Right cardiac atrium (tissue), 5 donors: Measurements from ENCODE around the gene UBE3D. TPM values are rescaled to one million over a fixed set of nuclear protein-coding genes. Genes with fewer than 3 reads are reported as not detected.
"Not testable (repeated sequence)": the region's sequence is repeated elsewhere in the genome, so short reads cannot be mapped to it uniquely, and the experiment has no call there.

Experiments used
- ATAC-seq, 2 donors: fragments of 200-7000 bp; cut with Tn5 transposase; one replicate each; pipeline versions ENCODE4 v1.8.0 to v1.9.1; 2020; ENCODE audit warnings: moderate library complexity in 2 of 2, mild to moderate bottlenecking in 1 of 2
- DNase-seq, 3 donors: peaks; one replicate each; pipeline ENCODE4 v3.0.0-alpha.2; 2020
- H3K27ac ChIP-seq: one replicate; pipeline ENCODE4 v1.5.1; 2013; ENCODE audit warnings: mild to moderate bottlenecking, low read length, control low read depth, moderate library complexity
- H3K27me3 ChIP-seq: one replicate; pipeline ENCODE4 v1.6.1; 2013; ENCODE audit not compliant: control insufficient read depth, insufficient read depth
- H3K4me1 ChIP-seq: one replicate; pipeline ENCODE4 v1.6.1; 2013; ENCODE audit warnings: low read length; ENCODE audit not compliant: control insufficient read depth, insufficient read depth
- H3K4me3 ChIP-seq: one replicate; pipeline ENCODE4 v1.5.1; 2013; ENCODE audit warnings: low read length, control low read depth
- H3K9me3 ChIP-seq: one replicate; pipeline ENCODE4 v1.6.1; 2013; ENCODE audit warnings: low read length; ENCODE audit not compliant: control insufficient read depth
- WGBS: extraction: QIAGEN DNeasy Blood & Tissue Kit; methylation state at CpG from one replicate; pipeline ENCODE4 v1.1.7; 2013; 5-methylcytosine and 5-hydroxymethylcytosine counted together
- intact Hi-C, 4 donors: fragments of 100-400 bp; cut with DNase I; formaldehyde crosslinking; loops; one replicate each; pipeline versions ENCODE4 v1.11.0 to v1.14.0; 2022 to 2023
- polyA plus RNA-seq: library from polyadenylated mRNA; stranded (reverse); fragments of 200-250 nt; gene quantifications from one replicate; pipeline ENCODE4 v1.2.3, GENCODE V29; 2013
- total RNA-seq, 4 donors: library from RNA; stranded (reverse); fragmentation: NEBNext Ultra II Directional; extraction: Animal tissue kit (Norgen Biotek cat#: 25700); gene quantifications; one replicate each; pipeline ENCODE4 v1.2.1, GENCODE V29; 2021
- donor health status: healthy with polysubstance abuse.
- donor health status: DM: no; HTN: yes; CAD: no.
- donor health status: DM: no; HTN: no; CAD: no.
- donor health status: DM: no; HTN: yes; CAD: no; lungs with severe emphysema.
- donor health status: DM: yes; HTN: yes; CAD: no.

Gene UBE3D
- total and polyA plus RNA-seq, 5 donors = 2.3 to 4.1 (median 3.6) TPM

- Histone ChIP-seq H3K27me3 (no peaks in the 10 kb centered on the region), H3K27ac (no peak overlapping the region), H3K9me3 (no peaks in the 10 kb centered on the region), H3K4me3 (no peak overlapping the region), H3K4me1 (no peaks in the 10 kb centered on the region)
- DNase-seq = no peak
- WGBS = 85% methylated on average over 2 of the region's 2 CpGs
- ATAC-seq = no peak
- intact Hi-C loops = no loop called here
These were observed 195.0 kb downstream of the UBE3D start for GRCh38 chr6:82870582-82871172.

GRCh38 chr6:82869493-82869892, 196.1 kb downstream of the UBE3D start:
- ATAC-seq (no peak), DNase-seq (no peak)
- Histone ChIP-seq H3K9me3 (no peaks in the 10 kb centered on the region), H3K4me1 (no peaks in the 10 kb centered on the region), H3K27me3 (no peaks in the 10 kb centered on the region), H3K4me3 (no peak overlapping the region), H3K27ac (no peak overlapping the region)
- intact Hi-C loops = no loop called here

GRCh38 chr6:82867946-82868345, 197.7 kb downstream of the UBE3D start:
- 76% methylated on average over 3 of the region's 3 CpGs for WGBS
- intact Hi-C loops = no loop called here
- Histone ChIP-seq H3K27ac (no peak overlapping the region), H3K9me3 (no peaks in the 10 kb centered on the region), H3K27me3 (no peaks in the 10 kb centered on the region), H3K4me1 (no peaks in the 10 kb centered on the region), H3K4me3 (no peak overlapping the region)
- DNase-seq (no peak), ATAC-seq (no peak)

- 75% methylated on average over 3 of the region's 3 CpGs for WGBS
- Histone ChIP-seq H3K9me3 (no peaks in the 10 kb centered on the region), H3K27ac (no peak overlapping the region), H3K27me3 (no peaks in the 10 kb centered on the region), H3K4me3 (no peak overlapping the region), H3K4me1 (no peaks in the 10 kb centered on the region)
- ATAC-seq = no peak
- intact Hi-C loops = no loop called here
- DNase-seq = no peak
These were observed 199.2 kb downstream of the UBE3D start for GRCh38 chr6:82866446-82866845.

GRCh38 chr6:82865461-82865860, 200.2 kb downstream of the UBE3D start:
- Histone ChIP-seq H3K27ac (no peak overlapping the region), H3K4me3 (no peak overlapping the region), H3K9me3 (no peaks in the 10 kb centered on the region), H3K27me3 (no peaks in the 10 kb centered on the region), H3K4me1 (no peaks in the 10 kb centered on the region)
- WGBS = 76% methylated on average over 3 of the region's 3 CpGs
- DNase-seq (no peak), ATAC-seq (no peak)
- intact Hi-C loops = no loop called here

GRCh38 chr6:82863781-82864180, 201.9 kb downstream of the UBE3D start:
- Histone ChIP-seq H3K9me3 (no peaks in the 10 kb centered on the region), H3K4me3 (no peak overlapping the region), H3K27me3 (no peaks in the 10 kb centered on the region), H3K27ac (no peak overlapping the region), H3K4me1 (no peaks in the 10 kb centered on the region)
- DNase-seq = no peak
- ATAC-seq = no peak
- intact Hi-C loops = no loop called here

- DNase-seq (no peak), ATAC-seq (no peak)
- Histone ChIP-seq H3K27ac (no peak overlapping the region), H3K4me1 (no peaks in the 10 kb centered on the region), H3K9me3 (no peaks in the 10 kb centered on the region), H3K27me3 (no peaks in the 10 kb centered on the region), H3K4me3 (no peak overlapping the region)
- WGBS = 29% methylated on average over 1 of the region's 1 CpG
- intact Hi-C loops = no loop called here
These were observed 203.1 kb downstream of the UBE3D start for GRCh38 chr6:82862543-82862942.

- intact Hi-C loops = no loop called here
- no peaks in the 10 kb centered on the region for H3K4me1 ChIP-seq
- H3K9me3 ChIP-seq = no peaks in the 10 kb centered on the region
- no peak for DNase-seq
- H3K27me3 ChIP-seq = no peaks in the 10 kb centered on the region
- ATAC-seq = no peak
- H3K27ac ChIP-seq = no peak overlapping the region
- WGBS = 86% methylated on average over 1 of the region's 1 CpG
- H3K4me3 ChIP-seq = no peak overlapping the region
These were observed 204.5 kb downstream of the UBE3D start for GRCh38 chr6:82861121-82861520.

GRCh38 chr6:82856077-82856476, 209.6 kb downstream of the UBE3D start:
- H3K27ac ChIP-seq, intact Hi-C loops, H3K9me3 ChIP-seq, ATAC-seq, H3K4me3 ChIP-seq, H3K4me1 ChIP-seq, DNase-seq, H3K27me3 ChIP-seq: not testable (repeated sequence)
- WGBS = 84% methylated on average over 5 of the region's 5 CpGs

- H3K27me3 ChIP-seq, H3K9me3 ChIP-seq, ATAC-seq, H3K4me1 ChIP-seq, H3K4me3 ChIP-seq, intact Hi-C loops, H3K27ac ChIP-seq, DNase-seq: not testable (repeated sequence)
- WGBS = 75% methylated on average over 3 of the region's 3 CpGs
These were observed 212.7 kb downstream of the UBE3D start for GRCh38 chr6:82852904-82853303.

- H3K27me3 ChIP-seq = no peaks in the 10 kb centered on the region
- H3K4me1 ChIP-seq = no peaks in the 10 kb centered on the region
- intact Hi-C loops = no loop called here
- no peak for DNase-seq
- H3K9me3 ChIP-seq = no peaks in the 10 kb centered on the region
- H3K27ac ChIP-seq = no peak overlapping the region
- no peak for ATAC-seq
- no peak overlapping the region for H3K4me3 ChIP-seq
These were observed 222.3 kb downstream of the UBE3D start for GRCh38 chr6:82843291-82843885.

- ATAC-seq = no peak
- DNase-seq = no peak
- intact Hi-C loops = no loop called here
These were observed 222.9 kb downstream of the UBE3D start for GRCh38 chr6:82842721-82843120.

More at GRCh38 chr6:82842721-82843120, 222.9 kb downstream of the UBE3D start:
- no peaks in the 10 kb centered on the region for H3K4me1 ChIP-seq
- no peaks in the 10 kb centered on the region for H3K27me3 ChIP-seq
- no peaks in the 10 kb centered on the region for H3K9me3 ChIP-seq
- 69% methylated on average over 6 of the region's 6 CpGs for WGBS
- no peak overlapping the region for H3K4me3 ChIP-seq
- H3K27ac ChIP-seq = no peak overlapping the region
